GM18519 (cell line): ENCODE measurements around the gene FTSJ1.
A peak's percentile ranks its signal among the peaks of the same experiment; 100 is the strongest.
"Not testable (repeated sequence)": the region's sequence is repeated elsewhere in the genome, so short reads cannot be mapped to it uniquely, and the experiment has no call there.

Experiments used
- ATAC-seq: cut with Tn5 transposase; IDR thresholded peaks from one replicate; pipeline ENCODE4 v1.9.1; 2021; ENCODE audit warnings: mild to moderate bottlenecking, moderate library complexity; ENCODE audit not compliant: unreplicated experiment, low FRiP score

Gene FTSJ1

GRCh38 chrX:48475774-48476577, at the start of gene FTSJ1:
Gene FTSJ1, plus strand, starts transcription at chrX:48476199. Its CDS starts 1,849 bp downstream, at chrX:48478048.
- peak; percentile 86 for ATAC-seq

- ATAC-seq = not testable (repeated sequence)
These were observed 48.8 kb upstream of the FTSJ1 start for GRCh38 chrX:48427027-48427716.

GRCh38 chrX:48429606-48430005, 46.4 kb upstream of the FTSJ1 start:
- not testable (repeated sequence) for ATAC-seq

GRCh38 chrX:48430166-48430565, 45.8 kb upstream of the FTSJ1 start:
- ATAC-seq = not testable (repeated sequence)

- not testable (repeated sequence) for ATAC-seq
These were observed 42.3 kb upstream of the FTSJ1 start for GRCh38 chrX:48433713-48434112.

GRCh38 chrX:48447201-48447600, 28.8 kb upstream of the FTSJ1 start:
- not testable (repeated sequence) for ATAC-seq

GRCh38 chrX:48450076-48450475, 25.9 kb upstream of the FTSJ1 start:
- ATAC-seq = no peak

- ATAC-seq = no peak
These were observed 24.3 kb upstream of the FTSJ1 start for GRCh38 chrX:48451708-48452107.

GRCh38 chrX:48456628-48457331, 19.2 kb upstream of the FTSJ1 start:
- no peak for ATAC-seq

GRCh38 chrX:48458711-48459110, 17.3 kb upstream of the FTSJ1 start:
- no peak for ATAC-seq

- no peak for ATAC-seq
These were observed 16.5 kb upstream of the FTSJ1 start for GRCh38 chrX:48459483-48459882.

GRCh38 chrX:48460031-48460430, 16.0 kb upstream of the FTSJ1 start:
- no peak for ATAC-seq

GRCh38 chrX:48460606-48461005, 15.4 kb upstream of the FTSJ1 start:
- no peak for ATAC-seq

GRCh38 chrX:48461830-48462229, 14.2 kb upstream of the FTSJ1 start:
- no peak for ATAC-seq

GRCh38 chrX:48465336-48465933, 10.6 kb upstream of the FTSJ1 start:
- ATAC-seq = no peak

- ATAC-seq = no peak
These were observed 9.3 kb upstream of the FTSJ1 start for GRCh38 chrX:48466696-48467095.

- ATAC-seq = no peak
These were observed 8.7 kb upstream of the FTSJ1 start for GRCh38 chrX:48467281-48467761.

GRCh38 chrX:48468247-48468671, 7.7 kb upstream of the FTSJ1 start:
- no peak for ATAC-seq

- no peak for ATAC-seq
These were observed 7.0 kb upstream of the FTSJ1 start for GRCh38 chrX:48468693-48469691.
